Bladder microvascular endothelial cell (primary cell): ENCODE results near the gene TRAT1. TPM values are rescaled to one million over a fixed set of nuclear protein-coding genes. Genes with fewer than 3 reads are reported as not detected.

Experiments used
- total RNA-seq: library from RNA; depleted of rRNA; stranded (reverse); fragments of >200 nt; gene quantifications from 2 replicates; pipeline ENCODE4 v1.2.3, GENCODE V29; 2014

TRAT1 gene, protein sequence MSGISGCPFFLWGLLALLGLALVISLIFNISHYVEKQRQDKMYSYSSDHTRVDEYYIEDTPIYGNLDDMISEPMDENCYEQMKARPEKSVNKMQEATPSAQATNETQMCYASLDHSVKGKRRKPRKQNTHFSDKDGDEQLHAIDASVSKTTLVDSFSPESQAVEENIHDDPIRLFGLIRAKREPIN
- total RNA-seq: not detected in 2 replicates

DNA sequence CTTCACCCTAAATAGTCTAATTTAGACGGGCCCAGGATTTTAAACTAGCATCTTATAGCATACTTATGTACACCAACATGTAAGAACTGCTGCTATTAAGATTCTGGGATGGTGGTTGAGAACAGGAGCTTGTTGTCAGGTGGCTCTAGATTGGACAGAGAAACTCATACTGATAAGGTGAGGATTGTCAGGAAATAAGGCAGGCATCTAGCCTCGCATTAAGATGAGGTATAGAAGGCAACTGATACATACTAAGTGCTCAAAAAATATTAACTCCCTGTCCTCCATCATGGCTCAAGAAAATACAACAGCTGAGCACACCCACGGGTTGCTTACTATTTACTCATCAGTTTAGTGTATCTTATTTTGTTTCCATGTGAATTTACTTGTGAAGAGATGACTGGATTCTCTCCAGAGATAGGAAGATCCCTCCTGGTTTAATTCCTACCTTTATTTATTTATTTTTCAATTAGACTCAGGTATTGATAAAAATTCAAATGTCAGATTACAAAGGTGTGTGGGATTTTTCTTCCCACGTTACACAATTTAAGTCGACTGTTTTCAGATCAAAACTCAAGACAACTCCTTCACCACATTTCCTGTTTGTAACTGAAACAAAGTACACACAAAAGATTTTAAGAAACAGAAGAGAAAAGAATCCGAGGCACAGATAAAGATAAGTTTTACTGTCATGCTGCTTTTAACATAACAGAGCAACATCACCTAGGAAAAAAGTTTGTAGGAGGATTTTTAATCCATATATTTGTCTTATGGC is at the start of gene TRAT1:
Gene TRAT1 (plus strand): TSS at position 664 of the 775 bp plus-strand sequence. CDS start 142 bp downstream, outside the sequence.

Other genes with a start within 250 kb of the TRAT1 start
- gene CIP2A, start 233.3 kb upstream of the TRAT1 start, total RNA-seq: 19.6 and 26.0 TPM in 2 replicates
- gene DZIP3, start 233.1 kb upstream of the TRAT1 start, total RNA-seq: 3.2 and 6.3 TPM in 2 replicates
- gene RETNLB, start 65.4 kb upstream of the TRAT1 start, total RNA-seq: not detected in 2 replicates
- gene GUCA1C, start 131.1 kb downstream of the TRAT1 start, total RNA-seq: not detected in 2 replicates